HepG2 (cell line): ENCODE results near the gene FBXO48. TPM values are rescaled to one million over a fixed set of nuclear protein-coding genes. Genes with fewer than 3 reads are reported as not detected.

Experiments
- CCDC6 ChIP-seq: sonication (generic); formaldehyde crosslinking; IDR thresholded peaks from 2 replicates; pipeline ENCODE4 v1.8.1; 2022; ENCODE audit warnings: mild to moderate bottlenecking, missing genetic modification reagents, moderate library complexity
- ELF1 ChIP-seq: sonication (generic); formaldehyde crosslinking; IDR thresholded peaks from 2 replicates; pipeline ENCODE4 v1.4.0; 2020; ENCODE audit warnings: missing genetic modification reagents
- HMGA1 ChIP-seq: sonication (generic); formaldehyde crosslinking; conservative IDR thresholded peaks from 2 replicates; pipeline ENCODE4 v1.4.0; 2020; ENCODE audit warnings: missing genetic modification reagents
- JUN ChIP-seq: sonication (generic); formaldehyde crosslinking; IDR thresholded peaks from 2 replicates; pipeline ENCODE4 v1.4.0; 2020; ENCODE audit warnings: mild to moderate bottlenecking, missing genetic modification reagents
- KLF9 ChIP-seq: IDR thresholded peaks from 2 replicates; pipeline ENCODE4 v1.6.1; 2016; ENCODE audit warnings: low read depth
- MXI1 ChIP-seq: IDR thresholded peaks from 3 replicates; pipeline ENCODE4 v1.6.1; 2012; ENCODE audit warnings: low read depth, low read length, inconsistent platforms, borderline replicate concordance
- POLR2A ChIP-seq, 2 experiments: IDR thresholded peaks; 2 replicates each; pipeline ENCODE4 v1.6.1; 2011; ENCODE audit warnings: low read depth in 2 of 2, low read length in 2 of 2, mild to moderate bottlenecking in 1 of 2, moderate library complexity in 1 of 2; ENCODE audit not compliant: insufficient read depth in 1 of 2
- RAD51 ChIP-seq: fragments of 450-650 bp; IDR thresholded peaks from 2 replicates; pipeline ENCODE4 v1.6.1; 2016; ENCODE audit warnings: borderline replicate concordance
- SRSF9 ChIP-seq: fragments of 200-400 bp; formaldehyde crosslinking; IDR thresholded peaks from 2 replicates; pipeline ENCODE4 v1.6.1; 2018; ENCODE audit warnings: borderline replicate concordance, mild to moderate bottlenecking, low read depth, low read length; ENCODE audit not compliant: insufficient read depth, poor library complexity, severe bottlenecking
- TOPORS ChIP-seq: sonication (generic); formaldehyde crosslinking; IDR thresholded peaks from 2 replicates; pipeline ENCODE4 v1.8.0; 2023; ENCODE audit warnings: mild to moderate bottlenecking, missing genetic modification reagents
- ZZZ3 ChIP-seq: sonication (generic); formaldehyde crosslinking; IDR thresholded peaks from 2 replicates; pipeline ENCODE4 v1.4.0; 2020; ENCODE audit warnings: missing genetic modification reagents, mild to moderate bottlenecking, borderline replicate concordance
- polyA plus RNA-seq, 8 experiments: library from polyadenylated mRNA; depleted of rRNA in 3 of 8; stranded (reverse) in 7 of 8; unstranded in 1 of 8; fragments of >200 nt; fragmentation: Illumina TruSeq in 4 of 8; extraction: Trizol in 4 of 8; gene quantifications; 2 replicates each; pipeline versions ENCODE4 v1.2.1 to v1.2.3, GENCODE V29; 2011 to 2016; ENCODE audit warnings: low read depth in 4 of 8, missing spikeins in 1 of 8, mixed read lengths in 1 of 8; ENCODE audit not compliant: insufficient read depth in 1 of 8
- total RNA-seq, 5 experiments: library from RNA; depleted of rRNA; stranded (reverse); fragments of >200 nt; fragmentation: Illumina TruSeq; extraction: Trizol; gene quantifications; 2 replicates each; pipeline ENCODE4 v1.2.3, GENCODE V29; 2016; ENCODE audit warnings: low read depth in 1 of 5
- TF ChIP-seq, protein P1 (sequence below): sonication (generic); formaldehyde crosslinking; IDR thresholded peaks from 2 replicates; pipeline ENCODE4 v1.5.0; 2020; ENCODE audit warnings: missing genetic modification reagents, mild to moderate bottlenecking, borderline replicate concordance
- TF ChIP-seq, protein P2 (sequence below): sonication (generic); formaldehyde crosslinking; IDR thresholded peaks from 2 replicates; pipeline ENCODE4 v1.8.1; 2022; ENCODE audit warnings: low read depth, mild to moderate bottlenecking, missing genetic modification reagents
- TF ChIP-seq, protein P3 (sequence below): sonication (generic); formaldehyde crosslinking; IDR thresholded peaks from 2 replicates; pipeline ENCODE4 v1.5.1; 2020; ENCODE audit warnings: mild to moderate bottlenecking, missing genetic modification reagents
- TF ChIP-seq, protein P4 (sequence below): IDR thresholded peaks from 2 replicates; pipeline ENCODE4 v1.6.1; 2012; ENCODE audit warnings: low read length, improper control_type of control experiment
- TF ChIP-seq, protein P5 (sequence below): sonication (generic); formaldehyde crosslinking; IDR thresholded peaks from 2 replicates; pipeline ENCODE4 v1.5.0; 2020; ENCODE audit warnings: mild to moderate bottlenecking, missing genetic modification reagents, moderate library complexity

FBXO48 gene
- total and polyA plus RNA-seq, 2 of the 13 experiments (the other 11 are each of a cell fraction or from before 2014, with no cell fraction given), result 0.42 to 1.1 TPM

DNA sequence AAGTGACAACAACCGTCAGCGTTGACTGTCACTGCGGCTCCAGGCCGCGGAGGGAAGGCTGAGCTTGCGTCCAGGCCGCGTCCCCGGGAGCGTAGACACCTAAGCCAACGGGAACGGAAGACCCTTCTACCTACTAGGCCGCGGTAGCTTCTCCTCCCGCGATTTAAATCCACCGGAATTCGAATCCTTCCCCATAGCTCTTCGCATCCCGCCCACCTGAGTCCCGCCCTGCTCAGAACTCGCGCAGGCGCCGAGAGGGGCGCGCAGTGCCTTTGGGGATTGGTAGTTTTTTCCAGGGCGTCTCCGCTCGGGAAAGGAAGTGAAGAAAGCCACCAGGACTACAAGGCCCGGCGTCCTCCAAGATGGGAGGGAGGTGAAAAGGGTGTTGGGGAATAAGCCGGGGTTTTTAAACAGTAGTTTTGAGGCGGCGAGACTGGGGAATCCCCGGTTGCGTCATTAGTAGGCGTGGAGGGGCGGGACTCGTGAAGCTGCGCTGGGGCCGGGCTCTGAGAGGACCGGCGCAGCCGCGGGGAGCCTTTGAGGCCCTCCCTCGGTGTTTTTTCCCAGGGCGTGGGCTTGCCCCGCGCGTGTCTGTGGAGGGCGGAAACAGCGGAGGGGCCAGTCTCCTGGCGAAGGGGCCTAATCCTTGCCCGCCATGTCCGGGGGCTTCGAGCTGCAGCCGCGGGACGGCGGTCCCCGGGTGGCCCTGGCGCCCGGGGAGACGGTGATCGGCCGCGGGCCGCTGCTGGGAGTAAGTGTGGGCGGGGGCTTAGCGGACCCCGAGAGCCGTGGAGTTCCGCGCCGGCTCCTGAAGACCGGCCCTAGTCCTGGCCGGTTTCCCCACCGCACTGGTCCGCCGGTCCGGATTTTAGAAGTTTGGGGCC, at the start of gene FBXO48, which contains the start of gene APLF (continued):
- TF ChIP-seq, protein P1, sequence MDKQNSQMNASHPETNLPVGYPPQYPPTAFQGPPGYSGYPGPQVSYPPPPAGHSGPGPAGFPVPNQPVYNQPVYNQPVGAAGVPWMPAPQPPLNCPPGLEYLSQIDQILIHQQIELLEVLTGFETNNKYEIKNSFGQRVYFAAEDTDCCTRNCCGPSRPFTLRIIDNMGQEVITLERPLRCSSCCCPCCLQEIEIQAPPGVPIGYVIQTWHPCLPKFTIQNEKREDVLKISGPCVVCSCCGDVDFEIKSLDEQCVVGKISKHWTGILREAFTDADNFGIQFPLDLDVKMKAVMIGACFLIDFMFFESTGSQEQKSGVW (CRISPR knock-in tag), result 0 out of 2 replicates have a peak, but pooled peaks have one; percentile 3
- TF ChIP-seq RAD51 (no peak), ELF1 (CRISPR knock-in tag) (peak; percentile 73), SRSF9 (no peak), POLR2A (IDR thresholded peaks at IDR 0.05; ENCODE audit: insufficient read depth in 1 of 2, low read depth in 2 of 2, low read length in 2 of 2) (peak; percentile 76 to 80), KLF9 (CRISPR knock-in tag) (peak; percentile 70), CCDC6 (CRISPR knock-in tag) (peak; percentile 75; the same call in 1 of the 2 replicates), JUN (CRISPR knock-in tag) (no peak), HMGA1 (CRISPR knock-in tag) (no peak), MXI1 (peak; percentile 70; the same call in 2 of the 3 replicates), TOPORS (CRISPR knock-in tag) (peak; percentile 42; the same call in 1 of the 2 replicates), ZZZ3 (CRISPR knock-in tag) (peak; percentile 13; the same call in 1 of the 2 replicates)
- TF ChIP-seq, protein P2, sequence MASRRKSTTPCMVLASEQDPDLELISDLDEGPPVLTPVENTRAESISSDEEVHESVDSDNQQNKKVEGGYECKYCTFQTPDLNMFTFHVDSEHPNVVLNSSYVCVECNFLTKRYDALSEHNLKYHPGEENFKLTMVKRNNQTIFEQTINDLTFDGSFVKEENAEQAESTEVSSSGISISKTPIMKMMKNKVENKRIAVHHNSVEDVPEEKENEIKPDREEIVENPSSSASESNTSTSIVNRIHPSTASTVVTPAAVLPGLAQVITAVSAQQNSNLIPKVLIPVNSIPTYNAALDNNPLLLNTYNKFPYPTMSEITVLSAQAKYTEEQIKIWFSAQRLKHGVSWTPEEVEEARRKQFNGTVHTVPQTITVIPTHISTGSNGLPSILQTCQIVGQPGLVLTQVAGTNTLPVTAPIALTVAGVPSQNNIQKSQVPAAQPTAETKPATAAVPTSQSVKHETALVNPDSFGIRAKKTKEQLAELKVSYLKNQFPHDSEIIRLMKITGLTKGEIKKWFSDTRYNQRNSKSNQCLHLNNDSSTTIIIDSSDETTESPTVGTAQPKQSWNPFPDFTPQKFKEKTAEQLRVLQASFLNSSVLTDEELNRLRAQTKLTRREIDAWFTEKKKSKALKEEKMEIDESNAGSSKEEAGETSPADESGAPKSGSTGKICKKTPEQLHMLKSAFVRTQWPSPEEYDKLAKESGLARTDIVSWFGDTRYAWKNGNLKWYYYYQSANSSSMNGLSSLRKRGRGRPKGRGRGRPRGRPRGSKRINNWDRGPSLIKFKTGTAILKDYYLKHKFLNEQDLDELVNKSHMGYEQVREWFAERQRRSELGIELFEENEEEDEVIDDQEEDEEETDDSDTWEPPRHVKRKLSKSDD, result no peak
- TF ChIP-seq, protein P3, sequence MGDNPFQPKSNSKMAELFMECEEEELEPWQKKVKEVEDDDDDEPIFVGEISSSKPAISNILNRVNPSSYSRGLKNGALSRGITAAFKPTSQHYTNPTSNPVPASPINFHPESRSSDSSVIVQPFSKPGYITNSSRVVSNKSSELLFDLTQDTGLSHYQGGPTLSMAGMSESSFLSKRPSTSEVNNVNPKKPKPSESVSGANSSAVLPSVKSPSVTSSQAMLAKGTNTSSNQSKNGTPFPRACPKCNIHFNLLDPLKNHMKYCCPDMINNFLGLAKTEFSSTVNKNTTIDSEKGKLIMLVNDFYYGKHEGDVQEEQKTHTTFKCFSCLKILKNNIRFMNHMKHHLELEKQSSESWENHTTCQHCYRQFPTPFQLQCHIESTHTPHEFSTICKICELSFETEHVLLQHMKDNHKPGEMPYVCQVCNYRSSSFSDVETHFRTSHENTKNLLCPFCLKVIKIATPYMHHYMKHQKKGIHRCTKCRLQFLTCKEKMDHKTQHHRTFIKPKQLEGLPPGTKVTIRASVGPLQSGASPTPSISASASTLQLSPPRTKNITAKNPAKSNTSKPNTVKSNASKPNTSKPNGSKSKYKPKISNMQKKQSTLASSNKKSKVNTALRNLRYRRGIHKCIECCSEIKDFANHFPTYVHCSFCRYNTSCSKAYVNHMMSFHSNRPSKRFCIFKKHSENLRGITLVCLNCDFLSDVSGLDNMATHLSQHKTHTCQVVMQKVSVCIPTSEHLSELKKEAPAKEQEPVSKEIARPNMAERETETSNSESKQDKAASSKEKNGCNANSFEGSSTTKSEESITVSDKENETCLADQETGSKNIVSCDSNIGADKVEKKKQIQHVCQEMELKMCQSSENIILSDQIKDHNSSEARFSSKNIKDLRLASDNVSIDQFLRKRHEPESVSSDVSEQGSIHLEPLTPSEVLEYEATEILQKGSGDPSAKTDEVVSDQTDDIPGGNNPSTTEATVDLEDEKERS (CRISPR knock-in tag), result peak; percentile 84; the same call in 1 of the 2 replicates
- TF ChIP-seq, protein P4, sequence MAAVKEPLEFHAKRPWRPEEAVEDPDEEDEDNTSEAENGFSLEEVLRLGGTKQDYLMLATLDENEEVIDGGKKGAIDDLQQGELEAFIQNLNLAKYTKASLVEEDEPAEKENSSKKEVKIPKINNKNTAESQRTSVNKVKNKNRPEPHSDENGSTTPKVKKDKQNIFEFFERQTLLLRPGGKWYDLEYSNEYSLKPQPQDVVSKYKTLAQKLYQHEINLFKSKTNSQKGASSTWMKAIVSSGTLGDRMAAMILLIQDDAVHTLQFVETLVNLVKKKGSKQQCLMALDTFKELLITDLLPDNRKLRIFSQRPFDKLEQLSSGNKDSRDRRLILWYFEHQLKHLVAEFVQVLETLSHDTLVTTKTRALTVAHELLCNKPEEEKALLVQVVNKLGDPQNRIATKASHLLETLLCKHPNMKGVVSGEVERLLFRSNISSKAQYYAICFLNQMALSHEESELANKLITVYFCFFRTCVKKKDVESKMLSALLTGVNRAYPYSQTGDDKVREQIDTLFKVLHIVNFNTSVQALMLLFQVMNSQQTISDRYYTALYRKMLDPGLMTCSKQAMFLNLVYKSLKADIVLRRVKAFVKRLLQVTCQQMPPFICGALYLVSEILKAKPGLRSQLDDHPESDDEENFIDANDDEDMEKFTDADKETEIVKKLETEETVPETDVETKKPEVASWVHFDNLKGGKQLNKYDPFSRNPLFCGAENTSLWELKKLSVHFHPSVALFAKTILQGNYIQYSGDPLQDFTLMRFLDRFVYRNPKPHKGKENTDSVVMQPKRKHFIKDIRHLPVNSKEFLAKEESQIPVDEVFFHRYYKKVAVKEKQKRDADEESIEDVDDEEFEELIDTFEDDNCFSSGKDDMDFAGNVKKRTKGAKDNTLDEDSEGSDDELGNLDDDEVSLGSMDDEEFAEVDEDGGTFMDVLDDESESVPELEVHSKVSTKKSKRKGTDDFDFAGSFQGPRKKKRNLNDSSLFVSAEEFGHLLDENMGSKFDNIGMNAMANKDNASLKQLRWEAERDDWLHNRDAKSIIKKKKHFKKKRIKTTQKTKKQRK, result no peak
- TF ChIP-seq, protein P5, sequence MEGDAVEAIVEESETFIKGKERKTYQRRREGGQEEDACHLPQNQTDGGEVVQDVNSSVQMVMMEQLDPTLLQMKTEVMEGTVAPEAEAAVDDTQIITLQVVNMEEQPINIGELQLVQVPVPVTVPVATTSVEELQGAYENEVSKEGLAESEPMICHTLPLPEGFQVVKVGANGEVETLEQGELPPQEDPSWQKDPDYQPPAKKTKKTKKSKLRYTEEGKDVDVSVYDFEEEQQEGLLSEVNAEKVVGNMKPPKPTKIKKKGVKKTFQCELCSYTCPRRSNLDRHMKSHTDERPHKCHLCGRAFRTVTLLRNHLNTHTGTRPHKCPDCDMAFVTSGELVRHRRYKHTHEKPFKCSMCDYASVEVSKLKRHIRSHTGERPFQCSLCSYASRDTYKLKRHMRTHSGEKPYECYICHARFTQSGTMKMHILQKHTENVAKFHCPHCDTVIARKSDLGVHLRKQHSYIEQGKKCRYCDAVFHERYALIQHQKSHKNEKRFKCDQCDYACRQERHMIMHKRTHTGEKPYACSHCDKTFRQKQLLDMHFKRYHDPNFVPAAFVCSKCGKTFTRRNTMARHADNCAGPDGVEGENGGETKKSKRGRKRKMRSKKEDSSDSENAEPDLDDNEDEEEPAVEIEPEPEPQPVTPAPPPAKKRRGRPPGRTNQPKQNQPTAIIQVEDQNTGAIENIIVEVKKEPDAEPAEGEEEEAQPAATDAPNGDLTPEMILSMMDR (CRISPR knock-in tag), result peak; percentile 19; the same call in 1 of the 2 replicates
